SK-N-SH (cell line): Measurements from ENCODE around the gene PLEKHG5.

Source experiments
- CTCF ChIP-seq: fragments of 200-600 bp; sonication (generic); IDR thresholded peaks from 2 replicates; pipeline ENCODE4 v1.6.1; 2017; ENCODE audit warnings: antibody characterized with exemption, mild to moderate bottlenecking, moderate library complexity
- EP300 ChIP-seq, 2 experiments: IDR thresholded peaks; 2 replicates each; pipeline versions ENCODE4 v1.4.0 to v1.6.1; 2012; ENCODE audit warnings: borderline replicate concordance in 1 of 2, low read depth in 1 of 2, low read length in 1 of 2
- EZH2phosphoT487 ChIP-seq: fragments of 200-600 bp; sonication (generic); IDR thresholded peaks from 2 replicates; pipeline ENCODE4 v1.6.1; 2017; ENCODE audit warnings: low read depth, mixed run types, mild to moderate bottlenecking, antibody characterized with exemption, moderate library complexity, borderline replicate concordance
- MAX ChIP-seq: IDR thresholded peaks from 2 replicates; pipeline ENCODE4 v1.4.0; 2012; ENCODE audit warnings: low read depth
- NFIC ChIP-seq: IDR thresholded peaks from 2 replicates; pipeline ENCODE4 v1.4.0; 2012; ENCODE audit warnings: borderline replicate concordance
- REST ChIP-seq: IDR thresholded peaks from 2 replicates; pipeline ENCODE4 v1.6.1; 2012; ENCODE audit warnings: mild to moderate bottlenecking, low read depth, low read length, moderate library complexity
- SIN3A ChIP-seq: IDR thresholded peaks from 2 replicates; pipeline ENCODE4 v1.6.1; 2012; ENCODE audit warnings: low read depth, mild to moderate bottlenecking, low read length, moderate library complexity, borderline replicate concordance
- USF1 ChIP-seq: IDR thresholded peaks from 2 replicates; pipeline ENCODE4 v1.4.0; 2012; ENCODE audit warnings: low read depth, borderline replicate concordance
- ZBTB33 ChIP-seq: IDR thresholded peaks from 2 replicates; pipeline ENCODE4 v1.4.0; 2012; ENCODE audit warnings: low read depth, borderline replicate concordance

- TF ChIP-seq NFIC (no peak), ZBTB33 (no peak), EZH2phosphoT487 (no peak), CTCF (no peak), SIN3A (no peak), REST (no peak), MAX (no peak), EP300 (IDR thresholded peaks at IDR 0.05; ENCODE audit: borderline replicate concordance in 1 of 2, low read depth in 1 of 2, low read length in 1 of 2) (no peak), USF1 (no peak)
These were observed 47.1 kb downstream of the PLEKHG5 start for GRCh38 chr1:6444377-6444776.
